GM23248 (cell line): ENCODE results near the gene LYRM9.

Source experiments
- EZH2 ChIP-seq: fragments of 200-600 bp; sonication (generic); IDR thresholded peaks from 2 replicates; pipeline ENCODE4 v1.6.1; 2018; ENCODE audit warnings: antibody characterized with exemption, mild to moderate bottlenecking; ENCODE audit not compliant: insufficient read depth, poor library complexity, severe bottlenecking
- EZH2phosphoT487 ChIP-seq: fragments of 200-600 bp; sonication (generic); IDR thresholded peaks from 2 replicates; pipeline ENCODE4 v1.6.1; 2018; ENCODE audit warnings: antibody characterized with exemption, moderate library complexity, mild to moderate bottlenecking, low read depth; ENCODE audit not compliant: insufficient read depth

- TF ChIP-seq EZH2phosphoT487 (no peak), EZH2 (no peak)
These were observed 14.2 kb downstream of the LYRM9 start for GRCh38 chr17:27878776-27879562.
